ENCODE data around the gene PACSIN1.

GRCh38 chr6:34557228-34557627 is 91.4 kb downstream of the PACSIN1 start:
- no peak for TF ChIP-seq CTCF (IDR thresholded peaks at IDR 0.05; ENCODE audit: low read depth, low read length)
- TF ChIP-seq MYC (IDR thresholded peaks at IDR 0.05; ENCODE audit: low read depth, low read length): no peak
- TF ChIP-seq POLR2A (IDR thresholded peaks at IDR 0.05; ENCODE audit: extremely low read depth, insufficient read length): no peak
- TF ChIP-seq, protein P1, sequence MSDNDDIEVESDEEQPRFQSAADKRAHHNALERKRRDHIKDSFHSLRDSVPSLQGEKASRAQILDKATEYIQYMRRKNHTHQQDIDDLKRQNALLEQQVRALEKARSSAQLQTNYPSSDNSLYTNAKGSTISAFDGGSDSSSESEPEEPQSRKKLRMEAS (IDR thresholded peaks at IDR 0.05; ENCODE audit: low read depth, low read length): no peak

Data from NB4 (cell line).